ENCODE measurements around the gene TNNT3. TPM values are rescaled to one million over a fixed set of nuclear protein-coding genes. Genes with fewer than 3 reads are reported as not detected.

The TNNT3 gene
- total RNA-seq, 4 donors from 2014 or later: 1.7 to 4.1 (median 2.6) TPM; not detected in 1

- no peak within 1 kb of the TSS for H3K27ac ChIP-seq
Observed at GRCh38 chr11:1891831-1892115, 27.7 kb upstream of the TNNT3 start, which contains the start of gene PRR33. Gene PRR33 (minus strand): TSS chr11:1891895. CDS start chr11:1890584, 1,311 bp downstream.

GRCh38 chr11:1892116-1892515 is 27.4 kb upstream of the TNNT3 start:
- H3K27ac ChIP-seq: no peak overlapping the region
- no peaks in the 10 kb centered on the region for H3K4me1 ChIP-seq
- TF ChIP-seq POLR2A (IDR thresholded peaks at IDR 0.05) (no peak), CTCF (IDR thresholded peaks at IDR 0.05) (no peak)
- H3K4me3 ChIP-seq (replicated peaks in 1 of 3): no peak overlapping the region
- WGBS, 2 donors: 90 to 93% methylated on average over 7 of the region's 7 CpGs
- H3K27me3 ChIP-seq: no peaks in the 10 kb centered on the region
- DNase-seq: no peak
- H3K36me3 ChIP-seq: no peaks in the 10 kb centered on the region
- no peaks in the 10 kb centered on the region for H3K9me3 ChIP-seq
- intact Hi-C loops (cut with DNase I): no loop called here

More at GRCh38 chr11:1891831-1892115, 27.7 kb upstream of the TNNT3 start, which contains the start of gene PRR33:
- Histone ChIP-seq H3K4me3 (replicated peaks in 1 of 3) (no peak within 1 kb of the TSS), H3K9me3 (no peaks in the 10 kb centered on the region), H3K36me3 (no peaks in the 10 kb centered on the region), H3K27me3 (no peaks in the 10 kb centered on the region), H3K4me1 (no peaks in the 10 kb centered on the region)
- no peak for DNase-seq
- intact Hi-C loops (cut with DNase I): no loop called here
- TF ChIP-seq POLR2A (IDR thresholded peaks at IDR 0.05): no peak
- no peak for TF ChIP-seq CTCF (IDR thresholded peaks at IDR 0.05)
- 91 to 97% methylated on average over 5 to 7 of the region's 7 CpGs for WGBS, 2 donors

GRCh38 chr11:1892558-1892957 is 26.9 kb upstream of the TNNT3 start:
- no peak overlapping the region for H3K27ac ChIP-seq
- TF ChIP-seq CTCF (IDR thresholded peaks at IDR 0.05): no peak
- TF ChIP-seq POLR2A (IDR thresholded peaks at IDR 0.05): no peak
- WGBS, 2 donors: 81 to 84% methylated on average over 5 of the region's 5 CpGs

GRCh38 chr11:1893581-1894359 is 25.7 kb upstream of the TNNT3 start:
- TF ChIP-seq CTCF (IDR thresholded peaks at IDR 0.05): no peak
- intact Hi-C loops (cut with DNase I): loop anchor here (1.0 kb wide), 1 partner anchor 23 kb away; no protein-coding TSS in a partner anchor
- no peak for DNase-seq
- no peaks in the 10 kb centered on the region for H3K9me3 ChIP-seq
- H3K27ac ChIP-seq: no peak overlapping the region
- H3K27me3 ChIP-seq: no peaks in the 10 kb centered on the region
- H3K36me3 ChIP-seq: no peaks in the 10 kb centered on the region
- H3K4me1 ChIP-seq: no peaks in the 10 kb centered on the region
- H3K4me3 ChIP-seq (replicated peaks in 1 of 3): no peak overlapping the region
- 90 to 91% methylated on average over 4 of the region's 5 CpGs for WGBS, 2 donors

More at GRCh38 chr11:1892558-1892957, 26.9 kb upstream of the TNNT3 start:
- Histone ChIP-seq H3K27me3 (no peaks in the 10 kb centered on the region), H3K36me3 (no peaks in the 10 kb centered on the region), H3K9me3 (no peaks in the 10 kb centered on the region), H3K4me3 (replicated peaks in 1 of 3) (no peak overlapping the region), H3K4me1 (no peaks in the 10 kb centered on the region)
- DNase-seq: no peak
- intact Hi-C loops (cut with DNase I): no loop called here

GRCh38 chr11:1894759-1895158 is 24.7 kb upstream of the TNNT3 start:
- TF ChIP-seq POLR2A (IDR thresholded peaks at IDR 0.05) (no peak), CTCF (IDR thresholded peaks at IDR 0.05) (no peak)
- H3K4me3 ChIP-seq (replicated peaks in 1 of 3): no peak overlapping the region
- no peaks in the 10 kb centered on the region for H3K36me3 ChIP-seq
- intact Hi-C loops (cut with DNase I): no loop called here
- WGBS, 2 donors: 88 to 90% methylated on average over 11 of the region's 11 CpGs
- no peak for DNase-seq
- H3K27me3 ChIP-seq: no peaks in the 10 kb centered on the region
- H3K9me3 ChIP-seq: no peaks in the 10 kb centered on the region
- no peak overlapping the region for H3K27ac ChIP-seq
- H3K4me1 ChIP-seq: no peaks in the 10 kb centered on the region

Measured in thyroid gland (tissue), 4 donors.